T-helper 2 cell treated with Interferon-gamma antibody and Interleukin-4, amounts not matched to agents 5 μg/mL and 100 μg/mL, for 36 hours (primary cell): ENCODE measurements around the gene BMP7.

Source experiments
- DNase-seq: peaks from one replicate; pipeline ENCODE4 v3.0.0; 2021; ENCODE audit warnings: low spot score
- H3K27ac Mint-ChIP-seq: one replicate; pipeline ENCODE4 v1.8.0; 2021; ENCODE audit warnings: mild to moderate bottlenecking, mixed read lengths
- H3K27me3 Mint-ChIP-seq: one replicate; pipeline ENCODE4 v1.8.0; 2021; ENCODE audit warnings: low read depth, mixed read lengths
- H3K36me3 Mint-ChIP-seq: one replicate; pipeline ENCODE4 v1.8.0; 2021; ENCODE audit warnings: low read depth, mixed read lengths
- H3K4me1 Mint-ChIP-seq: one replicate; pipeline ENCODE4 v1.8.0; 2021; ENCODE audit warnings: low read depth, mixed read lengths
- H3K4me3 Mint-ChIP-seq: one replicate; pipeline ENCODE4 v1.8.0; 2022; ENCODE audit warnings: mild to moderate bottlenecking, moderate library complexity, mixed read lengths
- H3K9me3 Mint-ChIP-seq: one replicate; pipeline ENCODE4 v1.8.0; 2021; ENCODE audit warnings: mixed read lengths

The BMP7 gene

DNA sequence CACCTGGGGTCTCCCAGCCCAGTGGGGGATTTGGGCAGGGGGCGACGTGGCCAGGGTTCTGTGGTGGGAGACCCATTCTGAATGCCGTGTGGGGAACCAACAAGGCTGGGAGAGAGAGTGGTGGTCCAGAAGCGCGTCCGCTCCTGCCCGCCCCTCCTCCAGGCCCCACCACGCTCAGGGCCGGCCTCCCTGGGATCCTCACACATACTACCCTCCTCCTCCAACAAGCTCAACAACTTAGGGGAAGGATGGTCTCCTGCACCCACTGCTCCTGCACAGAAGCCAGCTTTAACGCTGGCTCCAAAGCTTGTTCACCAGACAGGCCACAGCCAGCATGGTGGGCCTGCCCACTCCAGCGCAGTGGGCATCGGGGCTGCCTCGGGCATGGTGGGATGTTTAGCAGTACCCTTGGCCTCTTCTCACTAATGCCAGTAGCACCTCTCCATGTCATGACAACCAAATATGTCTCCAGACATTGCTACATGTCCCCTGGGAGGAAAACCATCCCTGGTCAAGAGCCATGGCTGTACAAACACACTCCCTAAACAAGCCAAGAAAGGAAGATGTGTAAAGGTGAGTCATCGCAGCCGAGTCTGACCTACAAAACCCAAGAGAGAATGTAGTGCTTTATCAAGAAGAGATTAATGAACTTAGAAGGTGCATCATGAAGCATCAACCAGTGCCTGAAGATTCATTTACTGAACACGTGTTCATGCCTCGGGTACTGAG is 75.7 kb downstream of the BMP7 start:
- DNase-seq, result no peak
- no peaks in the 10 kb centered on the region for H3K27me3 Mint-ChIP-seq
- H3K9me3 Mint-ChIP-seq, result no peaks in the 10 kb centered on the region
- no peak overlapping the region for H3K27ac Mint-ChIP-seq
- H3K36me3 Mint-ChIP-seq, result no peaks in the 10 kb centered on the region
- H3K4me1 Mint-ChIP-seq, result no peaks in the 10 kb centered on the region
- no peak overlapping the region for H3K4me3 Mint-ChIP-seq

DNA sequence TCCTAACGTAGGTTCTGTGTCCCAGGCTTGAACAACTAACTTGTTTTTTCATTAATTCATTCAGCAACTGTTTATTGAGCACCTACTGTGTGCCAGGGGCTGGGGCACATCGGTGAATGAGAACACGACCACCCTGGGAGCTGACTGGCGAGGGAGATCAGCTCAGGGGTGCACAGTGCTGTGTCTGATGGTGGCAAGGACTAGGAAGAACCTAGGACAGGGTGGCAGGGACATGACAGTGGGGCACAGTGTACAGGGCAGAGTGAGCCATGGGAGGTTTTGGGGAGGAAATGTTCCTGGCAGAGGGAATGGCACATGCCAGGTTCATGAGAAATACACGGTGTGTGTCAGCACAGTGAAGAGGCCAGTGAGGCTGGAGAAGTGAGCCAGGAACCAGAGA is 76.7 kb downstream of the BMP7 start:
- DNase-seq, result no peak
- H3K27ac Mint-ChIP-seq, result no peak overlapping the region
- no peaks in the 10 kb centered on the region for H3K4me1 Mint-ChIP-seq
- H3K36me3 Mint-ChIP-seq, result no peaks in the 10 kb centered on the region
- no peaks in the 10 kb centered on the region for H3K27me3 Mint-ChIP-seq
- no peaks in the 10 kb centered on the region for H3K9me3 Mint-ChIP-seq
- no peak overlapping the region for H3K4me3 Mint-ChIP-seq

DNA sequence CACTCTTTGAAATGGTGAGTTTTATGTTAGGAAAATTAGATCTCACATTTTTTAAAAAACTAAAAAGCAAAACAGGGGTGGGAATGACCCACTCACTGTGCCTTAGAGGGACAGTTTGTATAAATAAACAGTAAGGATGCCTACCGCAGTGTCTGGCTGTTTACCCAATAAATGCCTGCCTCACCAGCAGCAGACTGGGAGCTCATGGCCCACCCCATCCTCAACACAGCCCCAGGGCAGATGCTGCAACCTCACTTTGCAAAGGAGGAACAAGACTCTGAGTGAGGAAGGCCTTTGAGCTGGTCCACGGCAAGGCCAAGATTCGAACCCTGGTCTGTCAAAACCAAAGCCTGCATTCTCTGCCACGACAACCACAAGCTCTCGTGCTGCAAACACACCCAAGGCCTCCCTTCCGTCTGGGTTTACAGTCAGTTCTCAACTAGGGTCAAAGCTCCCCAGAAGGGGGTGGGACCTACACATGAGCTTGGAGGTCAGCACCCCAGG is 77.8 kb downstream of the BMP7 start:
- Mint-ChIP-seq H3K9me3 (no peaks in the 10 kb centered on the region), H3K27ac (no peak overlapping the region), H3K27me3 (no peaks in the 10 kb centered on the region), H3K4me1 (no peaks in the 10 kb centered on the region), H3K4me3 (no peak overlapping the region), H3K36me3 (no peaks in the 10 kb centered on the region)
- DNase-seq, result no peak

DNA sequence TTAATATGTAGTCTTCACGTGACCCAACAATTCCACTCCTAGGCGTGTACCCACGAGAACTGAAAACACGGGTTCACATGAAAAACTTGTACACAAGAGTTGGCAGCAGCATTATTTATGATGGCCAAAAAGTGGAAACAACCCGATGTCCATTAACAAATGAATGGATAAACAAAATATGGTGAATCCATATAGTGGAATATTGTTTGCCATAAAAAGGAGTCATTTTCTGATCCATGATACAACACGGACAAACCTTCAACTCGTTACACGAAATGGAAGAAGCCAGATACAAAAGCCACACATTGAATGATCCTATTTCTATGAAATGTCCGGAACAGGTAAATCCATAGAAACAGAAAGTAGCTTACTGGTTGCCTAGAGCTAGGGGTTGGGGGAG is 78.4 kb downstream of the BMP7 start:
- Mint-ChIP-seq H3K27ac (no peak overlapping the region), H3K9me3 (no peaks in the 10 kb centered on the region), H3K27me3 (no peaks in the 10 kb centered on the region), H3K4me1 (no peaks in the 10 kb centered on the region), H3K4me3 (no peak overlapping the region), H3K36me3 (no peaks in the 10 kb centered on the region)
- DNase-seq, result no peak

DNA sequence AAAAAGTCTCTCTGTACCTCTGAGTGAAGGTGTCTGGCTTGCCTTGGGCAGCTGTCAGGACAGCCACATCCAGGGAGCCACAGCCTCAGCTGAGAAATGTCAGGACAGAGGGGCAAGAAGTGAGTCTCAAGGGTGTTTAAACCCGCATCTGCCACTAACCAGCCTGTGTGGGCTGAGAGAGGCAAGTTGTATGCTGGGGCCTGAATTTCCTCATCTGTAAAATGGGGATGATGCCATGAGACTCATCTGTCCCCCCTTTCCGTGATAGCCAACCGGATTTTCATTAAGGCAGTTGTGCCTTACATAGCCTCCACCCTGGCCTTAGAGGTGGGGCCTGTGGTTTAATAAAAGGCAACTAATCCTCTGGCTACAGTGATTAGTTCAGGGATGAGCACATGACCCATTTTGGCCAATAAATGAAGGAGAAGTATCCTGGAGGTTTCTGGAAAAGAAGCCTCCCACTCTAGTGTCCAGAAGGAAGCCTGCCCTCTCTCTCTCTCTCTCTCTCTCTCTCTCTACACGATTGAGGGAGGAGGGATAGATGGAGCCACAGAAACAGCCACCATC is 79.3 kb downstream of the BMP7 start:
- DNase-seq, result no peak
- no peaks in the 10 kb centered on the region for H3K4me1 Mint-ChIP-seq
- H3K4me3 Mint-ChIP-seq, result no peak overlapping the region
- H3K36me3 Mint-ChIP-seq, result no peaks in the 10 kb centered on the region
- H3K27me3 Mint-ChIP-seq, result no peaks in the 10 kb centered on the region
- no peaks in the 10 kb centered on the region for H3K9me3 Mint-ChIP-seq
- H3K27ac Mint-ChIP-seq, result no peak overlapping the region

DNA sequence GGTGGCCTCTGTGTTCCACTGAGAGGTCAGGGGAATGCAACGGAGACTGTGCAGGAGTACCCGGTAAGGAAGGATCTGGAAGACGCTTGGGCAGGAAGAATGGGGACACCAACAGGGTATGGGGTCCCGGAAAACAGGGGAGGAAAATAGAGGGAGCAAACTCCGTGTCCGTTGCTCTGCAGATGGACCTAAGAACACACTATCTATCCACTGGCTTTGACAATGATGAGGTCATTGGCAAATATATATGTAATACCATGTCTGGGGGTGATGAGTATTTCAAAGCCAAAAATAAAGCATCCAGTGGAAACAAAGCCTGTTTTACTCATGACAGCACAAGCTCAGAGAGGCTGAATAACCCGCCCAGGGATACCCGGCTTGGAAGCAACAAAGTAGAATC is 80.2 kb downstream of the BMP7 start:
- DNase-seq, result no peak
- Mint-ChIP-seq H3K9me3 (no peaks in the 10 kb centered on the region), H3K36me3 (no peaks in the 10 kb centered on the region), H3K4me1 (no peaks in the 10 kb centered on the region), H3K27me3 (no peaks in the 10 kb centered on the region), H3K27ac (no peak overlapping the region), H3K4me3 (no peak overlapping the region)

DNA sequence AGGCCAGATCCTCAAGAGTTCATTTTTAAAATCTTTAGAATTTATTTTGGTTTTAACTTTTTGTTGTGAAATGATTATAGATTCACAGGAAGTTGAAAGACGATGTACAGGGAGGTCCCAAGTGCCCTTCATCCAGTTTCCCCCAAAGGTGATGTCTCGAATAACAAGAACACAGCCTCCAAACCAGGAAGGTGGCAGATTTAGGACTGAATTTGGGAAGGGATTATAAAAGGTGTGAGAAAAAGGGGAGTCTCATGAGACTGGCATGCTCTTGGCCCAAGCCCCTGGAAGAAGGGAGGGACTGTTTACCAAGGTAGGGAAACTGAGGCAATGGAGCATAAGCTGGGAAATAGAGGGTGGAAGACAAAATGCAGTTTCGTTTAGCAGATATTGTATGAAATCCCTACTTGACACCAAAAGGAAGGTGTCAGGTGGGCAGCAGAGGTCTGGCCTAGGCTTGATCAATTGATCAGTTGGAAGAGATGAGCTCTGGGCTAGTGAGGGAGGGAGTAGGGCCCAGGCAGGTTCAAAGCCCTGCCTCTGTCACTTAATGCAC is 81.2 kb downstream of the BMP7 start:
- no peak overlapping the region for H3K27ac Mint-ChIP-seq
- no peak overlapping the region for H3K4me3 Mint-ChIP-seq
- no peaks in the 10 kb centered on the region for H3K27me3 Mint-ChIP-seq
- DNase-seq, result no peak
- no peaks in the 10 kb centered on the region for H3K4me1 Mint-ChIP-seq
- H3K36me3 Mint-ChIP-seq, result no peaks in the 10 kb centered on the region
- H3K9me3 Mint-ChIP-seq, result no peaks in the 10 kb centered on the region

DNA sequence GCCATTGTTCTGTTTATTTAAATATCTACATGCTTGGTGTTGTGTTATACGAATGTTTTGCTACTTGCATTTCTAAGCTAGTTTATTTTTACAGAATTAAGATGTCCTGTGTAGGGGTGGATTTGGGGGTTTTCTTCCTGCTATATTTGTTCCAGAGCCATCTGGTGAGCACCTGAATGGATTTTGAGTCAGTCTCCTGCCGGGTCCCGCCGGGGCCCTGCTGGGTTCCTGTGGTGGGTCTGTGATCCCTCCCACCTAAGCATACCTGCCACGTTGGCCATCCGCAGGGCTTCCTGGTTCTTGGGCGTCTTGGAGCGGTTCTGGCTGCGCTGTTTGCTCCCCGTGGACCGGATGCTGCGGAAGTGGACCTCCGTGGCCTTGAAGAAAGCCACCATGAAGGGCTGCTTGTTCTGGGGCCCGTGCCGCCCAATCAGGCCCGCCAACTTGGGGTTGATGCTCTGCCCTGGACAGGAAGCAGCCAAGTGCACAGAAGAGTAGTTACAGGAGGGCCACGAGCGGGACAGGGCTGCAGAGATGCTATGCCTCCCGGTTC is 82.9 kb downstream of the BMP7 start:
- H3K36me3 Mint-ChIP-seq, result no peaks in the 10 kb centered on the region
- no peak for DNase-seq
- no peak overlapping the region for H3K4me3 Mint-ChIP-seq
- no peak overlapping the region for H3K27ac Mint-ChIP-seq
- H3K4me1 Mint-ChIP-seq, result no peaks in the 10 kb centered on the region
- H3K27me3 Mint-ChIP-seq, result no peaks in the 10 kb centered on the region
- no peaks in the 10 kb centered on the region for H3K9me3 Mint-ChIP-seq

DNA sequence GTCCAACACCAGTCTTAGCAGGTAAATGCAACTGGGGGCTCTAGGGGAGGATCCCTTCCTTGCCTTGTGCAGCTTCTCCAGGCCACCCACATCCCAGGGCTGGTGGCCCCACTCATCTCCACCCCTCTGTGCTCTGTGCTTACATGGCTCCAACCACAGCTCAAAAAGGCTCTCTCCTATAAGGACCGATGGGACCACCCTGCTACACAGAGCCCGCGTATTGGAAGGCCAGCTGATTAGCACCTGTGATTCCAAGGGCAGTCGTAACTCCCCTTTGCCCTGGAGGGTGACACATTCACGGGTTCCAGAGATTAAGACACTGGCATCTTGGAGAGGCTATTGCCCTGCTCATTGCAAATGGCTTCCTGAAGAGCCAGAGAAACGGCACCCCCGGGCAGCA is 84.8 kb downstream of the BMP7 start:
- H3K4me3 Mint-ChIP-seq, result no peak overlapping the region
- H3K36me3 Mint-ChIP-seq, result no peaks in the 10 kb centered on the region
- H3K27me3 Mint-ChIP-seq, result no peaks in the 10 kb centered on the region
- no peaks in the 10 kb centered on the region for H3K9me3 Mint-ChIP-seq
- no peak for DNase-seq
- no peaks in the 10 kb centered on the region for H3K4me1 Mint-ChIP-seq
- H3K27ac Mint-ChIP-seq, result no peak overlapping the region

DNA sequence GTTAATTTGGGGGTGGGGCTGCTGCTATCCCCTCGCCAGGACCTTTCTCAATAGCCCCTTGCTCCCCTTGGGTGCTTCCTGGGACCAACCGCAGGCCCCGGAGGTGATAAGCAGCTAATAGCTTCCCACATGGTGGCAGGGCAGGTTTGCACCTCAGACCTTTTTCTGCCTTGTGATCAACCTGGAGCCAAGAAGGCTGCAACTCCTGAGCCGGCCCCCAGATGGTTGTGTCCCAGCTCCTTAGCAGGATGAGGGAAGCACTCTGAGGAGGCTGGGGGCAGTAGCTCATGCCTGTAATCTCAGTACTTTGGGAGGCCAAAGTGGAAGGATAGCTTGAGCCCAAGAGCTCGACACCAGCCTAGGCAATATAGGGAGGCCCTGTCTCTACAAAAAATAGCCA is 85.5 kb downstream of the BMP7 start:
- no peaks in the 10 kb centered on the region for H3K27me3 Mint-ChIP-seq
- H3K9me3 Mint-ChIP-seq, result no peaks in the 10 kb centered on the region
- H3K27ac Mint-ChIP-seq, result no peak overlapping the region
- H3K36me3 Mint-ChIP-seq, result no peaks in the 10 kb centered on the region
- no peaks in the 10 kb centered on the region for H3K4me1 Mint-ChIP-seq
- no peak overlapping the region for H3K4me3 Mint-ChIP-seq
- no peak for DNase-seq

DNA sequence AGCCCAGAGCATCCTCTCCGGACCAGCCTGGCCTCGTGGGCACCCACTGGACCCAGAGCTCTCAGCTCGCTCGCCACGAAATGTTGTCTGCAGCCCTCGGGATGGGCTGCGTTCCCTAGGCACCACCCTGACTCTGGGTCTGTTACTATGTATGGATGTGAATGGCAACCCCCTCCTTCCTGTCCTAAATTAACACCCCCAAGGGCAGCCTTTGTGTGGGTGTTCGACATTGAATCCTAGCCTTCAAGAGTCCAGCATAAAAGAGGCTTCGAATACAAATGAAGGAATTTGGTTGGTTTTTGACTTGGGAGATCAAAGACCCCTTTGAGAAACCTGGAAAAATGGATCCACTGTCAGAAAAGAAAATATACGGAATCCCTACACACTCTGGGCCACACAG is 86.1 kb downstream of the BMP7 start:
- DNase-seq, result no peak
- no peak overlapping the region for H3K27ac Mint-ChIP-seq
- H3K36me3 Mint-ChIP-seq, result no peaks in the 10 kb centered on the region
- no peaks in the 10 kb centered on the region for H3K9me3 Mint-ChIP-seq
- H3K4me1 Mint-ChIP-seq, result no peaks in the 10 kb centered on the region
- H3K4me3 Mint-ChIP-seq, result no peak overlapping the region
- no peaks in the 10 kb centered on the region for H3K27me3 Mint-ChIP-seq

DNA sequence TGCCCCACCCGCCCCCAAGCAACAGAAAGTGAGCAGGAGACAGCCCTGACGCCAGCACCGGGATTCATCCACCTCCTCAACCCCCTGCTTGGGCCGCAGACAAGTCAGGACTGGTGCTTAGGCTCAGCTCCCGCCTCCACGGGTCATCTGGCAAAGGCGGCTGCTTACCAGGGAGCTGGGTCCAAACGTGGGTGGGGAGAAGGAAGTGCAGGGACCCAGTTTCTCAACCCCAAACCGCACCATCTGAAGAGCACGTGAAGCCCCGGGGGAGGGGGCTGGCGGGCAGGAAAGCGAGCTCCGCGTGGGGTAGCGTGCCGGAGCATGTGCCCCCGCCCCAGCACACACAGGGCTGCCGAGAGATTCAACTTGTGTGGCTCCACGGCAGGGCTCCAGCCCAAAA is 87.2 kb downstream of the BMP7 start:
- Mint-ChIP-seq H3K36me3 (no peaks in the 10 kb centered on the region), H3K9me3 (no peaks in the 10 kb centered on the region), H3K4me3 (no peak overlapping the region), H3K4me1 (no peaks in the 10 kb centered on the region), H3K27me3 (no peaks in the 10 kb centered on the region), H3K27ac (no peak overlapping the region)
- no peak for DNase-seq

DNA sequence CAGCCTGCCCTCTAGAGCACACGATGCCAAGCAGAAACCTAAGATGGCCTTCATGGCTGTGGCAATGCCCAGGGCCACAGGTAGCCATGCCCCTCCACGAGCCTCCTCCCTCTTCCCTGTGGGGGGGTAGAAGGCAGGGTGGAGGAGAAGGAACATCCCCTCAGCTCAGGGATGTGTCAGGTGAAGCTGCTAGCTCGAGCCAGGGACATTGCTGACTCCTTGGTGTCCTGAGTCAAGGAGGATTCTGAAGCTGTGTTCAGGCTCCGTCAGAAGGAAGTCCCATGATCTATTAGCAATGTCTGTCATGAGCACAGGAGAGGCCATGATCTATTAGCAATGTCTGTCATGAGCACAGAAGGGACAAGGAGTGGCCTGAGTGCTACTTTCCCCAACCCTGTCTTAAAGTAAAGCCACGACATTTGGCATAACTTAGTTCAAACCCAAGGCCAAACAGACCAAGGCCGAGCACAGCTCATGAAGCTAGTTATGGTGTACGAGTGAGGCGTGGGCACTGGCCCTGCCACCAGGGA is 87.8 kb downstream of the BMP7 start:
- no peak overlapping the region for H3K4me3 Mint-ChIP-seq
- no peak for DNase-seq

DNA sequence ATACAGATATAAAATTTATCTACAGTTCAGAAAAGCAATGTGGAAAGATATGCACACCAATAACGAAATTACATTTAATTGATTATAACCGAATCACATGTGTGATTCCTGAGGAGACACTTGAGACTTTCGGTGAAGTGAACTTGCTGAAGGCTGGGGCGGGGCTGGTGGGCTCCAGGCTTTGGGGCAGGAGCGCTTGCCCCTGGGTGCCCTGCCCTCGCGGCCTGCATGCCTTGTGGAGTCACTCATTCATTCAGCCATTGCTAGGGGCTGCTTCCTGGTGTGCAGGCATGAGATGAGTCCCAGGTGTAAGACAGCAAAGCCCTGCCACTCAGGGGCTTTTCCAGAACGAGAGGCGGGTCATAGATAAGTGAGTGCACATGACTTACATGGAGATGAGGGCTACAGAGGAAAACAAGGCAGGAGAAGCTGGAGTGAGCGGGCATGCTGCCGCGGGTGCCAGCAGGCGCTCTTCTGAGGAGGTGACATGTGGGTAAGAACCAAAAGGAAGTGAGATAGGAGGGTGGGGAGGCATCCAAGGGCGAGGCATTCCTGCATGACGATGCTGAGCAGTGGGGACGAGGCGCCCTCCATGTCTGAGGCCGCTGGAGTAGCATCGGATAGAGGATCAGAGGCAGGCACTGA is 88.7 kb downstream of the BMP7 start:
- no peaks in the 10 kb centered on the region for H3K9me3 Mint-ChIP-seq
- no peak for DNase-seq
- no peaks in the 10 kb centered on the region for H3K4me1 Mint-ChIP-seq
- H3K4me3 Mint-ChIP-seq, result no peak overlapping the region
- H3K27me3 Mint-ChIP-seq, result no peaks in the 10 kb centered on the region
- no peaks in the 10 kb centered on the region for H3K36me3 Mint-ChIP-seq
- no peak overlapping the region for H3K27ac Mint-ChIP-seq

More for the DNA sequence above, 87.8 kb downstream of the BMP7 start:
- Mint-ChIP-seq H3K4me1 (no peaks in the 10 kb centered on the region), H3K27me3 (no peaks in the 10 kb centered on the region), H3K36me3 (no peaks in the 10 kb centered on the region), H3K9me3 (no peaks in the 10 kb centered on the region), H3K27ac (no peak overlapping the region)
